Spleen (tissue), 7 donors: ENCODE data around the gene LRRC32.

Source experiments
- CTCF ChIP-seq, 11 experiments: fragments of 200-600 bp in 7 of 11; fragments of 450-650 bp in 4 of 11; sonication (generic) in 4 of 11; IDR thresholded peaks in 8 of 11; conservative IDR thresholded peaks in 3 of 11; 1 replicate in 7 of 11; 2 replicates in 4 of 11; pipeline versions ENCODE4 v1.4.0 to v1.8.0; 2016 to 2021; ENCODE audit warnings: antibody characterized with exemption in 11 of 11, inconsistent platforms in 4 of 11, mild to moderate bottlenecking in 1 of 11
- POLR2A ChIP-seq, 3 donors: fragments of 450-650 bp; IDR thresholded peaks; one replicate each; pipeline ENCODE4 v1.5.1; 2017; ENCODE audit warnings: antibody characterized with exemption in 3 of 3, mild to moderate bottlenecking in 1 of 3
- donor health status: DM: no; HTN: no; CAD: no; lungs with moderate emphysema.
- donor health status: DM: no; HTN: no; CAD: no.
- donor health status: DM: no; HTN: no; CAD: no.

- TF ChIP-seq POLR2A (IDR thresholded peaks at IDR 0.05) (no peak), CTCF (IDR thresholded peaks at IDR 0.05 in 8 of 11, conservative IDR thresholded peaks at IDR 0.05 in 3 of 11) (no peak)
These were observed 28.2 kb downstream of the LRRC32 start for GRCh38 chr11:76642341-76642740.
